MG63 (cell line): ENCODE results near the gene TRIML2. TPM values are rescaled to one million over a fixed set of nuclear protein-coding genes. Genes with fewer than 3 reads are reported as not detected.
A peak's percentile ranks its signal among the peaks of the same experiment; 100 is the strongest.

ENCODE experiments used
- DNase-seq: peaks from one replicate; pipeline ENCODE4 v3.0.0-alpha.2; 2020
- H3K27me3 ChIP-seq: fragments of 250-450 bp; sonication (Bioruptor Pico); 2 replicates; pipeline ENCODE4 v1.5.1; 2020; ENCODE audit warnings: mild to moderate bottlenecking, moderate library complexity
- H3K36me3 ChIP-seq: fragments of 250-450 bp; sonication (Bioruptor Pico); 2 replicates; pipeline ENCODE4 v1.5.1; 2020; ENCODE audit warnings: mild to moderate bottlenecking, moderate library complexity
- H3K4me3 ChIP-seq: fragments of 250-450 bp; sonication (Bioruptor Pico); 2 replicates; pipeline ENCODE4 v1.5.1; 2020; ENCODE audit warnings: mild to moderate bottlenecking, moderate library complexity
- H3K9me3 ChIP-seq: fragments of 250-450 bp; sonication (Bioruptor Pico); 2 replicates; pipeline ENCODE4 v1.5.1; 2020; ENCODE audit warnings: mild to moderate bottlenecking, moderate library complexity
- total RNA-seq: library from RNA; depleted of rRNA; stranded (reverse); fragments of >200 nt; shearing (Covaris generic); gene quantifications from 2 replicates; pipeline ENCODE4 v1.2.3, GENCODE V29; 2014; ENCODE audit warnings: low replicate concordance; rRNA removed

Gene TRIML2, protein sequence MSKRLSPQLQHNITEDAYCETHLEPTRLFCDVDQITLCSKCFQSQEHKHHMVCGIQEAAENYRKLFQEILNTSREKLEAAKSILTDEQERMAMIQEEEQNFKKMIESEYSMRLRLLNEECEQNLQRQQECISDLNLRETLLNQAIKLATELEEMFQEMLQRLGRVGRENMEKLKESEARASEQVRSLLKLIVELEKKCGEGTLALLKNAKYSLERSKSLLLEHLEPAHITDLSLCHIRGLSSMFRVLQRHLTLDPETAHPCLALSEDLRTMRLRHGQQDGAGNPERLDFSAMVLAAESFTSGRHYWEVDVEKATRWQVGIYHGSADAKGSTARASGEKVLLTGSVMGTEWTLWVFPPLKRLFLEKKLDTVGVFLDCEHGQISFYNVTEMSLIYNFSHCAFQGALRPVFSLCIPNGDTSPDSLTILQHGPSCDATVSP
- total RNA-seq, result not detected in 2 replicates

GRCh38 chr4:188109157-188109755 lies at the start of gene TRIML2:
Gene TRIML2, minus strand, starts transcription at chr4:188109603. Its CDS starts 4,235 bp downstream, at chr4:188105368.
- Histone ChIP-seq H3K4me3 (no peak within 1 kb of the TSS), H3K9me3 (no peaks in the 10 kb centered on the region), H3K36me3 (no peaks in the 10 kb centered on the region), H3K27me3 (no peaks in the 10 kb centered on the region)
- no peak for DNase-seq

DNA sequence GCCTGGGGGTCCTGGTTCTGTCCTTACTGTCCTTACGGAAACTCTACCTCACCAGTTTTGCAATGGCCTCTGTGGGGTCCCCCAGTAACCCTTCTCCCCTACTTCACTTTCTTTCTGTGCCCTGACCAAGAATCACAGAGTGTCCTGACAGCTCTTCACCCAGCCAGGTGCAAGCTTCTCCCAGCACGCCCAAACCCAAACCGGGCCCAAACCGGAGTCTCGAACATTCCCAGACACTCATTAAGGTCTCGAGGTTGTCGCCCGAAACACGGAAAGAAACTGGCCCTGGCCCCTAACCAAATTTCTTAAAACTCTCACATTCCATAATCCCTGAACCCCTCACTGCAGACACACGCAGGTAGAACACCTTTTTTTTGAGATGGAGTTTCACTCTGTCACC lies 48.9 kb upstream of the TRIML2 start:
- Histone ChIP-seq H3K9me3 (no peaks in the 10 kb centered on the region), H3K4me3 (no peak overlapping the region), H3K27me3 (no peaks in the 10 kb centered on the region), H3K36me3 (no peaks in the 10 kb centered on the region)
- DNase-seq, result no peak

DNA sequence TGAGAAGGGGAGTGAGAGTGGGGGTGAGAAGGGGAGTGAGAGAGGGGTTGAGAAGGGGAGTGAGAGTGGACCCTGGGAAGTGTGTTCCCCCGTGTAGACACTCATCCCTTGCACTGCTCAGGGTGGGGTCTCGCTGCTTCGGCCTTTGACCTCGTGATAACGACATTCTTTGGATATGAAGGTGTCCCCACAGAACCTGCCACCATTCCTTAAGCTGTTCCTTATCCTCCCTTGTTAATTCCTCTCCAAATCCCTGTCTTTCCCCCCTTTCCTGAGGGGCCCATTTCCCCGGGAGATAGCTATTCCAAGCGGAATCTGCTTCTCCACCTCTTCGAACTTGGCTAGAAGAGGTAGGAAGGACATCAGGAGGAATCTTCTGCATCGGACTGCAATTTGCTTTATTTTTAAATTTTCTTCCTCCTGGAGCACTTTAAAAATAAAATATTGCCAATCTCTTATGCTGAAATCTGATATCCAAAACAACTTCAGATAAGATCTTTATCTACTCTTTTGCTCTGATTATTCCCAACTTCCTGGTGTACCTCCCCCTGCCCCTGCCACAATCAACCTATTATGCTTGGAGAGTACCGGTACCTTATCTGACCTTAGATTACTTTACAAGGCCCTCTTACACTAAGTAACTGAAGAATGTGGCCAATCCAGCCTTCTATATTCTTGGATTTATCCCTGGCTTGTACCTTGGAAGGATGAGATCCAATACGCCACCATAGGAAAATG lies 45.4 kb upstream of the TRIML2 start:
- no peaks in the 10 kb centered on the region for H3K27me3 ChIP-seq
- no peaks in the 10 kb centered on the region for H3K36me3 ChIP-seq
- no peak for DNase-seq
- H3K4me3 ChIP-seq, result no peak overlapping the region
- H3K9me3 ChIP-seq, result no peaks in the 10 kb centered on the region

- no peak for DNase-seq
- no peak overlapping the region for H3K4me3 ChIP-seq
Observed at GRCh38 chr4:188147776-188148175, 38.4 kb upstream of the TRIML2 start.

DNA sequence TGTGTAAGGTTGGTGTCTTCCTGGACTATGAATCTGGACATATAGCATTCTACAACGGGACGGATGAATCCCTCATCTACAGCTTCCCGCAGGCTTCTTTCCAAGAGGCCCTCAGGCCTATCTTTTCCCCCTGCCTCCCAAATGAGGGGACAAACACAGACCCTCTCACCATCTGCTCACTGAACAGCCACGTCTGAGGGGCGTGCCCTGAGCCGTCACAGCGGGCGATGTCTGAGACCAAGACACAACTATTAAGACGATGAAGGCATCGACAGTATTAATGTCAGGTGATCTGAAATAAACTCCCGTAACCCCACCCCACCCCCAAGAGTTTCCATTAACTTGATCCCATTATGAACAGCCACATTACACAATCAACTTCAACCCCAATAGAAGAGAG lies 37.8 kb upstream of the TRIML2 start:
- no peak overlapping the region for H3K4me3 ChIP-seq
- H3K36me3 ChIP-seq, result no peaks in the 10 kb centered on the region
- H3K27me3 ChIP-seq, result no peaks in the 10 kb centered on the region; the same call in 1 of the 2 replicates
- DNase-seq, result no peak
- H3K9me3 ChIP-seq, result no peaks in the 10 kb centered on the region

More at GRCh38 chr4:188147776-188148175, 38.4 kb upstream of the TRIML2 start:
- no peaks in the 10 kb centered on the region for H3K36me3 ChIP-seq
- H3K9me3 ChIP-seq, result no peaks in the 10 kb centered on the region
- no peaks in the 10 kb centered on the region; the same call in 1 of the 2 replicates for H3K27me3 ChIP-seq

GRCh38 chr4:188146618-188147017 lies 37.2 kb upstream of the TRIML2 start:
- Histone ChIP-seq H3K4me3 (no peak overlapping the region), H3K9me3 (no peaks in the 10 kb centered on the region), H3K27me3 (no peaks in the 10 kb centered on the region; the same call in 1 of the 2 replicates), H3K36me3 (no peaks in the 10 kb centered on the region)
- DNase-seq, result no peak

DNA sequence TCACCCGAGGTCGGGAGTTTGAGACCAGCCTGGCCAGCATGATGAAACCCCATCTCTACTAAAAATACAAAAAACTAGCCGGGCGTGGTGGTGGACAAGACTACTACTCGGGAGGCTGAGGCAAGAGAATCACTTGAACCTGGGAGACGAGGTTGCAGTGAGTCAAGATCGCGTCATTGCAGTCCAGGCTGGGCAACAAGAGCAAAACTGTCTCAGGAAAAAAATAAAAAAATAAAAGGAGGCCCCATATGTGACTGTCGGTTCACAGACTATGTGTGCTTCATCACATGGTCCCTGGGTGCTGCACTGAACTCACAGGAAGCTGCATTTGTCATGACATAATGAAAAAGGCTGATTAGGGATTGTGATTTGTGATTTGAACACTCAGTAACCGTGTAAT lies 36.2 kb upstream of the TRIML2 start:
- H3K36me3 ChIP-seq, result no peaks in the 10 kb centered on the region
- H3K27me3 ChIP-seq, result no peaks in the 10 kb centered on the region; the same call in 1 of the 2 replicates
- H3K4me3 ChIP-seq, result no peak overlapping the region
- H3K9me3 ChIP-seq, result no peaks in the 10 kb centered on the region
- DNase-seq, result no peak

DNA sequence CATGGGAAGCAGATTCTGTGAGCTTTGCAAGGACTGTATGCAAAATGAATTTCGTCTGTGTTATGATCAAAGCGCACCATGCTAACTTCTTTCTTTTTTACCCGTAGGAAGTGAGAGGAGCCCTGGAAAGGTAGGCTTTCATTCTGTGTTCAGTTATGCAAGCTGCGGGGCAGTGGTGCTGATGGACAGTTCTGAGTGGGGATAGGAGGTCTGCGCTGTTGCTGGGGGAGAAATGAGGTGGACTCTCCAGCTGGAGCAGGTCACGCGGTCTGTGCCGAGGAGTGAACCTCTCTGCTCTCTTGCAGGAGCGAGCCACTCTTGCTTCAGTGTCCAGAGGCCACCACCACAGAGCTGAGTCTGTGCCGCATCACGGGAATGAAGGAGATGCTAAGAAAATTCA lies 34.3 kb upstream of the TRIML2 start:
- DNase-seq, result peak; percentile 17
- H3K36me3 ChIP-seq, result no peaks in the 10 kb centered on the region
- no peak overlapping the region for H3K4me3 ChIP-seq
- H3K9me3 ChIP-seq, result no peaks in the 10 kb centered on the region
- H3K27me3 ChIP-seq, result no peaks in the 10 kb centered on the region; the same call in 1 of the 2 replicates

DNA sequence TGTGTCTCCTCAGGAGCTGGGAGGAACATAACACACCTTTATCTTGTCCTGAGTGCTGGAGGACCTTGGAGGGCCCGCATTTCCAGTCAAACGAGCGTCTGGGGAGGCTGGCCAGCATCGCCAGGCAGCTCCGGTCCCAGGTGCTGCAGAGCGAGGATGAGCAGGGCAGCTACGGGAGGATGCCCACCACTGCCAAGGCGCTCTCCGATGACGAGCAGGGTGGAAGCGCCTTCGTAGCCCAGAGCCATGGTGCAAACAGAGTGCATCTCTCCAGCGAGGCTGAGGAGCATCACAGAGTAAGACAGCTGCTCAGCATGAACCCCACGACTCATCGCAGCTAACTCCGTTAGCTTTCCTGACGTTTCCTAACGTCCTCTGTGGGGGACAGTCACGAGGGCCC lies 30.3 kb upstream of the TRIML2 start:
- H3K36me3 ChIP-seq, result no peaks in the 10 kb centered on the region
- H3K9me3 ChIP-seq, result no peaks in the 10 kb centered on the region
- DNase-seq, result no peak
- no peak overlapping the region for H3K4me3 ChIP-seq
- H3K27me3 ChIP-seq, result no peaks in the 10 kb centered on the region; the same call in 1 of the 2 replicates

GRCh38 chr4:188139141-188139540 lies 29.7 kb upstream of the TRIML2 start, which contains the start of gene TRIML1:
Gene TRIML1, plus strand, starts transcription at chr4:188139441. Its CDS starts 118 bp downstream, at chr4:188139559.
- H3K27me3 ChIP-seq, result no peaks in the 10 kb centered on the region; the same call in 1 of the 2 replicates
- H3K9me3 ChIP-seq, result no peaks in the 10 kb centered on the region
- no peaks in the 10 kb centered on the region for H3K36me3 ChIP-seq
- H3K4me3 ChIP-seq, result no peak within 1 kb of the TSS
- no peak for DNase-seq

DNA sequence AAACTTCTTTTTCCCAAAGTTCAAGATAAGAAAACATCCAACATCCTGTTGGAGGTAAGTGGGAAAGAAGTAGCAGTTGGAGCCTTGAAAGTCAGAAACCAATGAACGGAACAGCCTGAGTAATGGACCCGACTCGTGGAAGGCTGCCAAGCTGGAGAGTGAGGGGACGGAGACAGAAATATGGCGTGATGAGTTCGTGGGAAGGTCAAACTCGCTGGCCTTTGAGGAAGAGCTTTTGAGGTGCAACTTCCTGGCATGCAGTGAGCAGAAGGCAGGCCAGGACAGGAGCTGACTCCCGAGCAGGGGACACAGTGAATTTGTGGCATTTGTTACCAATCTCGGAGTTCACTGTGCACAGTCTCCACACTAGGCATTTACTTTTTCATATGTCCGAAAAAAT lies 28.8 kb upstream of the TRIML2 start:
- no peak overlapping the region for H3K4me3 ChIP-seq
- no peaks in the 10 kb centered on the region for H3K27me3 ChIP-seq
- H3K36me3 ChIP-seq, result no peaks in the 10 kb centered on the region
- no peaks in the 10 kb centered on the region for H3K9me3 ChIP-seq
- no peak for DNase-seq

- H3K27me3 ChIP-seq, result no peaks in the 10 kb centered on the region
- no peak for DNase-seq
- H3K9me3 ChIP-seq, result no peaks in the 10 kb centered on the region
- H3K4me3 ChIP-seq, result no peak overlapping the region
- H3K36me3 ChIP-seq, result no peaks in the 10 kb centered on the region
Observed at GRCh38 chr4:188132232-188132631, 22.8 kb upstream of the TRIML2 start.

- H3K36me3 ChIP-seq, result no peaks in the 10 kb centered on the region
- H3K27me3 ChIP-seq, result no peaks in the 10 kb centered on the region
- no peak overlapping the region for H3K4me3 ChIP-seq
- H3K9me3 ChIP-seq, result no peaks in the 10 kb centered on the region
- no peak for DNase-seq
Observed at GRCh38 chr4:188130355-188130754, 21.0 kb upstream of the TRIML2 start.

DNA sequence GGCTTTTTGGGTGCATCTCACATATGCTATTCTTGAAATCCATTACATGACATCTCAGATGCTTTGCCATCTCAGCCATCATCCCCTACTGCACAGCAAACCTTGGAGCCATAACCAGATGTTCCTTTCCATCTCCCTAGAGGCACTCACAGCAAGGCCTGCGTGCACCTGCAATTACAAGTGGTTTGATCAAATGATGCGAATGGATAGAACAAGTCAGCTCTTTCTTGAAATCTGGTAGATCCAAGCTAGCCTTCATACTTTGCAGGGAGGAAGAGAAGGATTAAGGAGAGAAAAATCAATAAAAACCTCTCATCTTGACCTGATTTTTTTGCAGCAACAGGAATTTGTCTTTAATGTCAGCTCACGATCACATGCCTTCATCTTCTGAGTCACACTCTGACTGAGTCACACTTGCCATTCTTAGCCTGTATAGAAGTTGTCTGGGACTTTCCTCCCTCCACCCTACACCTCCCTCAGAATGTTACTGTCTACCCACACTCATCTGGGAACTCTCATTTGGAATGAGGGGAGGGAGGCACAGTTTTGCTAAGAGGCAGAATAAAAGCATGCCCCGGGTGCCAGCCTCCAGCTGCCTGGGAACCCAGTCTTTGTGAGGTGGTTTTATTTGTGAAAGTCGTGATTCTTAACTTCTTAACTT lies 17.9 kb upstream of the TRIML2 start:
- H3K27me3 ChIP-seq, result no peaks in the 10 kb centered on the region
- peak; percentile 61 for DNase-seq
- no peaks in the 10 kb centered on the region for H3K9me3 ChIP-seq
- H3K36me3 ChIP-seq, result no peaks in the 10 kb centered on the region
- H3K4me3 ChIP-seq, result no peak overlapping the region

DNA sequence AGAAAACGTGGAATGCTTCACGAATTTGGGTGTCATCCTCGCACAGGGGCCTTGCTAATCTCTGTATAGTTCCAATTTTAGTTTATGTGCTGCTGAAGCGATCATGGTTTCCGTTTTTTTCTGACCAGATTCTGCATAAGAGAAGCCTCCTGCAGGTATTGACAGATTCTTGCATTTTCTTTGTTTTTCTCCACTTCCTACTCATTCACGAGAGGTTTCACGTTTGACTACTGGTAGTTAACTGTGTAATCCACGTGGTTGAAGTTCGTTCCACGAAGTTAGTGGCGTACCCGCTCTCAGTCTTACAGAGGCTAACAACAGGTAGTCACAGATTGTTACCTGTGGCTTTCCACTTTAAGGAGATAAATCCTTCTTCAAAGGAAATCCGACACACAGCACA lies 12.1 kb upstream of the TRIML2 start:
- Histone ChIP-seq H3K36me3 (no peaks in the 10 kb centered on the region), H3K4me3 (no peak overlapping the region), H3K9me3 (no peaks in the 10 kb centered on the region), H3K27me3 (no peaks in the 10 kb centered on the region)
- DNase-seq, result no peak

DNA sequence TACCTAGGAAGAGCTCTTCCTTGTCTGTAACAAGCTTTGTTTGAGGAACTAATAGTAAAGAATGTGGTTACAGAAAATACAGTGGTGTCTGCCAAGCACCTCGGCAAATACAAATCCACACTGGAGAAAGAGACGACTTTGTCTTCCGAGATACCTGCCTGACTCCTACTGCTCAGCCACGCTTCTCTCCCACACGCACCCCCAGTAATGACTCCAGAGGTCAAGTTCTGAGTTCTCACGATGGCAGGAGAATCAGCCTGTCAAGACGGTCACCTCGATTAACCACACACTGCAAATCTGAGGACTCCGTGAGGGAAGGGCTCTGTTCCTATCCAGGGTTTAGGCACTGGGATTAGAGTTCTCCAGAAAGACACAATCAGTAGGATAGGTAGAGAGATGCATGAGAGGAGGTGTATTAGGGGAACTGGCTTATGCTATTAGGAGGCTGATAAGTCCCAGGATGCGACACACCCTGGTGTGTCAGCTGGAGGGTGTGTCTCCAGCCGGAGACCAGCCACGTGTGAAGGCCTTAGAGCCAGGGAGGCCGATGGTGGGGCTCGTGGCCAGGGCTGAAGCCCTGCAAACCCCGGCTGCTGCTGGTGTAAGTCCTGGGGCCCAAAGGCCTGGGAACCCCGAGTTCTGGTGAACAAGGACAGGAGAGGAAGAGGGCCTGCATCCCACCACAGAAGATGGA lies 8.4 kb upstream of the TRIML2 start:
- no peak for DNase-seq
- Histone ChIP-seq H3K27me3 (no peaks in the 10 kb centered on the region), H3K36me3 (no peaks in the 10 kb centered on the region), H3K4me3 (no peak overlapping the region), H3K9me3 (no peaks in the 10 kb centered on the region)
